Measurements from ENCODE around the gene HOXA11.

HOXA11 gene

DNA sequence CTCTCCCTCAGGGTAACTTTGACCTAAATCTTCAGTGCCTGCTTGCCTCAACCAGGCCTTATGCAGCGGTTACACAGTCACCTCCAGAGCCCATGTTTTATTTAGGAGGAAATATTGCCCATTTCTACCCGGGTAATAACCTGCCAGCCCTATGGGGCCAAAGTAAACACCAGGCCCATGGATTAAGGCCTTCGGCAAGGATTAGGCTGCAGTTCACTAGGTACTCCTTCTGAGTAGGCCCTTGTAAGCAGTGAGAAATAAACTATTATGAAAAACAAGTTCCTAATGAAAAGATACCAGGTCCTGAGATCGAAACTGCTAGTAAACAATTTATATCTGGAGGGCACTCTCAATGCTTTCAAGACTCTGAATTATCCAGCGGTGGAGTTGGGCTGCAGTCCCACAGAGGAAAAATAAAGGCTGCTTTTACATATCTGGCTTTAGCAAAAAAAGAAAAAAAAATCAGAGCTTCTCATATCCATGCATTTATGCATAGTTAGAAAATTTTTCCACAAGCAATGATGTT lies 7.2 kb downstream of the HOXA11 start:
- no peak overlapping the region for H3K27ac ChIP-seq (ENCODE audit: low read length)
- H3K27me3 ChIP-seq (ENCODE audit: control insufficient read depth, insufficient read depth, low read length) = peaks cover 98% of the 10 kb centered on the region
- WGBS (ENCODE audit: insufficient coverage, insufficient read length) = no CpG with 5 or more reads among the region's 5 CpGs
- no peaks in the 10 kb centered on the region for H3K9me3 ChIP-seq (ENCODE audit: control insufficient read depth, insufficient read depth, low read length)
- DNase-seq (ENCODE audit: low read depth, low spot score) = no peak
- H3K4me1 ChIP-seq (ENCODE audit: control insufficient read depth, insufficient read depth, low read length) = peaks cover 4% of the 10 kb centered on the region; the same call in 1 of the 2 replicates
- H3K4me3 ChIP-seq (ENCODE audit: low read length) = no peak overlapping the region
- H3K36me3 ChIP-seq (ENCODE audit: control insufficient read depth, insufficient read depth, low read length) = no peaks in the 10 kb centered on the region

DNA sequence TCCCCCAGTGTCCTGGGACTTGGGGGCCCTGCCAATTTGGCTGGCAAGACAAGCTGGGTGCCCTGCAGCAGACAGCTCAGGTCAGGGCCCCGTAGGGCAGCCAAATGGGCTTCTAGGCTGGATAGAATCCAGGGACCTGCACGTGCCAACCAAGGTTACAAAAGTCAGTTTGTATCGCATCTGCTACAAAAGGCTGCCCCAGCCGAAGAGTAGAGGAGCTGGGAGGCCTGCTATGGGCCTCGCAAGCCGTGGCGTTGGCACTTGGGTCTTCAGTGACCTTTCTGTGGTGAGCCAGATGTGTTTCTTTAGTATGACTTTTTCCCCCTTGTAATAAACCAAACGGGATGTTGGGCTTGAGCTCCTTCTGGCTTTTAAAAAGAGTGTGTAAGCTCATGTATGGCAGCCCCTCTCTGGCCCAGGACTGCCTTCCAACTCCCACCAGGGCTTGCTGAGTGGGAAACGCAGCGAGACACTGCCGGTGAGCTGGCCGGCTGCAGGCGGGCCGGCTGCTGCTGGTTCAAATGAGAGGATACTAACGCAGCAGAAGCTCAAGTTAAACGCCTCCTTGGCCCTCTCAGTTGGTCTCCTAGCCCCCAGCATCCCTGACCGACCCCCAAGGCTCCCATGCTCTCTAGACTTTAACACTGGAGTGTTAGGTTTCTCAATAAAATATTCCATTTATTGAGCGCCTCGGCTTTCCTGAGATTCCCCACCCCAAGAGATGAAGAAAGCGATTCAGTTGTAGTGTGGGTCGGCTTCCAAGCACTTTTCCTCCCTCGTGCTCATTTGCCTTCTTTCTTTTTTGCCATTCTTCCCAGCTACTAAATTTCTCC lies 7.9 kb downstream of the HOXA11 start:
- DNase-seq (ENCODE audit: low read depth, low spot score) = no peak
- Histone ChIP-seq H3K4me1 (ENCODE audit: control insufficient read depth, insufficient read depth, low read length) (peaks cover 4% of the 10 kb centered on the region; the same call in 1 of the 2 replicates), H3K4me3 (ENCODE audit: low read length) (no peak overlapping the region), H3K27me3 (ENCODE audit: control insufficient read depth, insufficient read depth, low read length) (peaks cover 98% of the 10 kb centered on the region), H3K9me3 (ENCODE audit: control insufficient read depth, insufficient read depth, low read length) (no peaks in the 10 kb centered on the region), H3K27ac (ENCODE audit: low read length) (no peak overlapping the region), H3K36me3 (ENCODE audit: control insufficient read depth, insufficient read depth, low read length) (no peaks in the 10 kb centered on the region)
- no CpG with 5 or more reads among the region's 22 CpGs for WGBS (ENCODE audit: insufficient coverage, insufficient read length)

DNA sequence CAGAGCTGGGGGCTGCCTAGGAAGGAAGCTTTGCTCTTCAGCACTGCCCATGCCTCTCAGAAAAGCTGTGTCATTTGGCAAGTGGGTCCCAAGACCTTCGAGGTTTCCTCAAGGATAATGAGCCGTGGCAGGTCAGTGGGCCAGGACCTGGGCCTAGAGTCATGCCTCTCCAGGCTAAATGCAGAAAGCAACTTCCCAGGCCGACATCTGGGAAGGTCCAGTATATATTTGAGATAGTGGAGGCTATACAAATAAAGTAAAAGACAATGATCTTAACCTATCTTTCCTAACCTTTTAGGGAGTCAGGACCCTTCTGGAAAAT lies 8.5 kb downstream of the HOXA11 start:
- peaks cover 98% of the 10 kb centered on the region for H3K27me3 ChIP-seq (ENCODE audit: control insufficient read depth, insufficient read depth, low read length)
- no peak for DNase-seq (ENCODE audit: low read depth, low spot score)
- no peak overlapping the region for H3K4me3 ChIP-seq (ENCODE audit: low read length)
- peaks cover 4% of the 10 kb centered on the region; the same call in 1 of the 2 replicates for H3K4me1 ChIP-seq (ENCODE audit: control insufficient read depth, insufficient read depth, low read length)
- H3K27ac ChIP-seq (ENCODE audit: low read length) = no peak overlapping the region
- H3K36me3 ChIP-seq (ENCODE audit: control insufficient read depth, insufficient read depth, low read length) = no peaks in the 10 kb centered on the region
- no peaks in the 10 kb centered on the region for H3K9me3 ChIP-seq (ENCODE audit: control insufficient read depth, insufficient read depth, low read length)
- WGBS (ENCODE audit: insufficient coverage, insufficient read length) = no CpG with 5 or more reads among the region's 3 CpGs

DNA sequence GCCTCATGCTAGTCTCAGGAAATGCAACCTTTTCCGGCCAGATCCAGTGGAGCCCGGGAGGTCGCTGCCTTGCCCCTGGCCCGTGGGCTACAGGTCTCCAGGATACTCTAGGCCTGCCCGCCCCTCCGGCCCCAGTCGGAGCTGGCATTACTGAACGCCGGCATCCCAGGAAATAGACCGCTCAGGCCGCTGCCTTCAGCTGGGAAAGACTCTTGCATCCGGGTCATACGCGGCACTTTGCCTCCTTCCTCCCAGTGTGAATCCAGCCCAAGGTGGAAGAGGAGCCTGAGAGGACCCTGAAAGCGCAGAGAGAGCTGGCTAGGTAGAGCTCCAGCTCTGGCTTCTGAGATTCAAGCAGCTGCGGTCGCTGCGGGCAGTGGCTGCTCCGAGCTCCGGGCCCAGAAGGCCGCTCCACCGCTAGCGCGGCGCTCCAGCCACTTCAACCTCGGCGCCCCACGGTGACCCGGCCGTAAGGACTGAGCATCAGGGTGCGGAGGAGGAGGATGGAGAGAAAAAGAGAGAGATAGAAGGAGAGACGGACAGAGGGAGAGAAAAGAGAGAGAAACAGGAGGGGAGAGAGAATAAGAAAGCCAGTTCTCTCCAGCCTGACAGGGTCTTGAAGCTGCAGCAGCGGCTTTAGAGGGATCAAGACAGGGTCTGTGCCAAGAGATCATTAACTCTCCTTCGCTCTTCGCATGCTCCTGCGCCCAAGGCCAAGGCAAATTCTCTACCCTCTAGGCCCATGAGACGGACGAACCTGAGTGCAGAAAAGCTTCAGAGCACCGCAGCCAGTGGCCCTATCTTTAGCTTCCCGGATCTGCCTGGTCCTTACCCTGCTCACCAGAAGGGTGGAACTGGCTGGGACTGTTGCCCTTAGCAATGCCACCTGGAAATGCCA lies 9.2 kb downstream of the HOXA11 start:
- no CpG with 5 or more reads among the region's 40 CpGs for WGBS (ENCODE audit: insufficient coverage, insufficient read length)
- H3K4me3 ChIP-seq (ENCODE audit: low read length) = no peak overlapping the region
- DNase-seq (ENCODE audit: low read depth, low spot score) = no peak
- H3K27ac ChIP-seq (ENCODE audit: low read length) = no peak overlapping the region
- H3K27me3 ChIP-seq (ENCODE audit: control insufficient read depth, insufficient read depth, low read length) = peaks cover 97% of the 10 kb centered on the region
- H3K4me1 ChIP-seq (ENCODE audit: control insufficient read depth, insufficient read depth, low read length) = peaks cover 4% of the 10 kb centered on the region; the same call in 1 of the 2 replicates
- no peaks in the 10 kb centered on the region for H3K9me3 ChIP-seq (ENCODE audit: control insufficient read depth, insufficient read depth, low read length)
- no peaks in the 10 kb centered on the region for H3K36me3 ChIP-seq (ENCODE audit: control insufficient read depth, insufficient read depth, low read length)

DNA sequence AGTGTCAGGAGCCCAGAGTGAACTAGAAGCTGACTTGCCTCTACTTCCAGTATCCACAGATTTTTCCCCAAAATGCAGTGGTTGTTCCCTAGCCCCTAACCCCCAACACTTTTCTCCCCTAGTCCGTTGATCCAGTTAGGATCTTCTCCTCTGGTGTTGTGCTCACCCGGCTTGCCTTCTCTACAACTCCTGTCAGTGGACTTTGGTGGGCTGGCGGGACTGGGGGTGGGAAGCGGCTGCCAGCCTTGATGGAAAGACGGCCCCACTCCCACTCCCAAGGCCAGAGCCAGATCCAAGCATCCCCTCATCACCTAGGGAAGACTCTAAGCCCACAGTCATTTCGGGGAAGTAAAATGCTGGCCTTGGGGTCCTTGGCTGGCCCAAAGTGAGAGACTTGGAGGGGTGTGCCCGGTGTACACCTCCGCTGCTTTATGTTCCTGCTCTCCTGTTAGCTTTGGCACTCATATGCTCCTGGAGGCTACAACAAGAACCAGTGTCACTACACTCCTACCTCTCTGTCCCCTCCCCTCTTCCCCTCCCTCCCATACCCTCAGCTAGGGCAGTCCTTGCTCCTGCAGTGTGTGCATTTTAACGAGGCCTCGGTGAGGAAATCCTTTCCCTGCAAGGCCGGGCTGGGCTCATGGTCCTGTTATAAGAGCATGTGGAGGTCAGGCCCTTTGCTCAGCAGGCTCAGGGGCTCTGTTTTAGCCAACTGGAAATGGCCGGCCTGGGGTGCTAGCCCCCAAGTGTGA lies 10.0 kb downstream of the HOXA11 start:
- H3K4me3 ChIP-seq (ENCODE audit: low read length) = no peak overlapping the region
- H3K9me3 ChIP-seq (ENCODE audit: control insufficient read depth, insufficient read depth, low read length) = no peaks in the 10 kb centered on the region
- no CpG with 5 or more reads among the region's 12 CpGs for WGBS (ENCODE audit: insufficient coverage, insufficient read length)
- peaks cover 92% of the 10 kb centered on the region for H3K27me3 ChIP-seq (ENCODE audit: control insufficient read depth, insufficient read depth, low read length)
- peaks cover 4% of the 10 kb centered on the region; the same call in 1 of the 2 replicates for H3K4me1 ChIP-seq (ENCODE audit: control insufficient read depth, insufficient read depth, low read length)
- DNase-seq (ENCODE audit: low read depth, low spot score) = no peak
- H3K36me3 ChIP-seq (ENCODE audit: control insufficient read depth, insufficient read depth, low read length) = no peaks in the 10 kb centered on the region
- no peak overlapping the region for H3K27ac ChIP-seq (ENCODE audit: low read length)

DNA sequence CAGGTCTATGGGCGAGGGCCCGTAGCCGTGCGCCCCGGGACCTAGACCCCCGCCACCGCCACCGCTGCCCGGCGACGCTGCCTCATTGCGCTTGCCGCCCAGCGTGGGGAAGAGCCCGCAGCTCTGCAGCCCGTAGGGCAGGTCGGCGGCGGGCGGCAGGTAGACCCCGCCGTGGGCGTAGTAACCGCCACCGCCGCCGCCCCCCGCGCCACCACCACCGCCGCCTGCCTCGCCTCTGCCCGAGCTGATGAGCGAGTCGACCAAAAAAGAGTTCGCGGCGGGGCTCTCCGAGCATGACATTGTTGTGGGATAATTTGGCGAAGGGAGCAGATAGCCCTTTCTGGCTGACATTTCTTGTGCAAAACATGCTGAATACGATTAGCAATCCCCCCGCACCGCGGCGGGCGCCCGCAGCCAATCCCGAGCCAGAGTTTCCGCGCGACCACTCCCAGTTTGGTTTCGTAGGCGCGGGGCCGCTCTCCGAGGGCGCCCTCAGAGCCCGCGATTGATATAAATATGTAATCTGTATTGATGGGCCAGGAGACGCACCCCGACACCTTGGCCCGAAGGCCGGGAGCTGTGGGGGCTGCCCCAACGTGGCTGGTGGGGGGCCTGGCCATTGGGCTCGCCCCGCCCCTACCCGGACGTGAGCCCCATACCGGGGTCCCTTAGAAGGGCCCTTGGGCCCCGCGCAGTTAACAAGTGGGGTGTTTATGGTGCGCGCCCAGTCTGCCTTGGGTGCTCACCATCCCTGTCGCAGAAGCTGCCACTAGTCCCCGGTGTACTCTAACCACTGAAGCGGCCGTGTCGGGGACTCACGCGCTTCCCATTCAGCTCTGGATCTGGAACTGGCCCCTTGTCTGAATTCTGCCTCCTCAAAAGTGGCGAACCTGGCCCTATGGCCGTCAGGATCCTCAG lies 10.8 kb downstream of the HOXA11 start, which contains the start of gene HOXA10:
HOXA10 (minus strand) TSS at position 365 of the 918 bp plus-strand sequence; CDS start at position 351, 14 bp downstream.
- peaks cover 4% of the 10 kb centered on the region; the same call in 1 of the 2 replicates for H3K4me1 ChIP-seq (ENCODE audit: control insufficient read depth, insufficient read depth, low read length)
- no peak within 1 kb of the TSS; the same call in 1 of the 2 replicates for H3K4me3 ChIP-seq (ENCODE audit: low read length)
- peaks cover 92% of the 10 kb centered on the region for H3K27me3 ChIP-seq (ENCODE audit: control insufficient read depth, insufficient read depth, low read length)
- no peaks in the 10 kb centered on the region for H3K9me3 ChIP-seq (ENCODE audit: control insufficient read depth, insufficient read depth, low read length)
- H3K27ac ChIP-seq (ENCODE audit: low read length) = no peak within 1 kb of the TSS
- DNase-seq (ENCODE audit: low read depth, low spot score) = no peak
- no peaks in the 10 kb centered on the region for H3K36me3 ChIP-seq (ENCODE audit: control insufficient read depth, insufficient read depth, low read length)
- WGBS (ENCODE audit: insufficient coverage, insufficient read length) = no CpG with 5 or more reads among the region's 82 CpGs

DNA sequence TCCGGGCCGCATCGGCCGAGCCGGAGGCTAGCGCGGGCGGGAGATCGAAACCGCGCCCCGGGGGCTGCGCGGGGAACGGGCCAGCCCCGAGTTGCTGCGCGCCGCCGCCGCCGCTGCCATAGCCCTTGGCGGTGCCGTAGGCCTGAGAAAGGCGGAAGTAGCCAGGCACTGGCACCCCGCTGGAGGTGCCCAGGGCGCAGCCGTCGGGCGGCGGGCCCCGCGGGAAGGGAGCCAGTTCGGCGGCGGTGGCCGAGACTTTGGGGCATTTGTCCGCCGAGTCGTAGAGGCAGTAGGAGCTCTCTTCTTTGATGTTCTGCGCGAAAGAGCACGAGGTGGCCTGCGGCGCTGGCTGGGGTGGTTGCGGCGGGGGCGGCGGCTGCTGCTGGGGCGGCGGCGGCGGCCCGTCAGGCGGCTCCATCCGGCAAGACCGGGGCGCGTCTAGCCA lies 11.5 kb downstream of the HOXA11 start:
- Histone ChIP-seq H3K36me3 (ENCODE audit: control insufficient read depth, insufficient read depth, low read length) (no peaks in the 10 kb centered on the region), H3K27me3 (ENCODE audit: control insufficient read depth, insufficient read depth, low read length) (peaks cover 92% of the 10 kb centered on the region), H3K4me3 (ENCODE audit: low read length) (no peak overlapping the region; the same call in 1 of the 2 replicates), H3K9me3 (ENCODE audit: control insufficient read depth, insufficient read depth, low read length) (no peaks in the 10 kb centered on the region), H3K27ac (ENCODE audit: low read length) (no peak overlapping the region), H3K4me1 (ENCODE audit: control insufficient read depth, insufficient read depth, low read length) (peaks cover 4% of the 10 kb centered on the region; the same call in 1 of the 2 replicates)
- DNase-seq (ENCODE audit: low read depth, low spot score) = no peak
- no CpG with 5 or more reads among the region's 59 CpGs for WGBS (ENCODE audit: insufficient coverage, insufficient read length)

DNA sequence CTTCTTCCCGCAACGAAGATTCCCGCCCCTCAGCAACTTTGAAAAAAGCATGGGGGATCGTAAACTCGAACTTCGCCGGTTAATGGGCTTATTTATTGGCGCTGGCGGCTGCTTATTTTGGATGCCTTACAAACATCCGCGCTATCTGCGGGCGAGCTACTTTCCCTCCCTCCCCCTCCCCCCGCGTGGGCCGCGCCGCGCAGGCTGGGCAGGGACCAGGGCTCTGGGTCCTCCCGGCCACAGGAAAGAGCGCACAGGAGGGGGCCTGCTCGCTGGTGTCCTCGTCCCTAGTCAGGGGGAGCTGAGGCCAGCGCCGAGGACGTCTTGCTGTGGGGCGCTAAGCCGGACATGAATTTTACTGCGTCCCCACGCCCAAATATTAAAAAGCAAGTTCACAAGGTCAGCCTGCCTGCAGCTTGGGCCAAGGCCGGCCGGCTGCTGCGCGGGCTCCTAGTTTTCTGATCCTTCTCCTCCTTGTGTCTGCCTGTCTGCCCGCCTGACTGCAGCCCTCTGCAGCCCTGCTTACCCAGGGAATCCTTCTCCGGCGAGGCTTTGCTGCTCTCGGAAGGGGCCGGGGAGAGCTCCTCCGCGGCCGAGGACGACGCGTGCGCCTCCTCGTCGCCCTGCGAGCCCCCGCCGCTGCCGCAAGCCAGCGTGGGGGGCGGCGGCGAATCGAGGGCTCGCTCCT lies 12.1 kb downstream of the HOXA11 start:
- no peaks in the 10 kb centered on the region for H3K9me3 ChIP-seq (ENCODE audit: control insufficient read depth, insufficient read depth, low read length)
- no peaks in the 10 kb centered on the region for H3K36me3 ChIP-seq (ENCODE audit: control insufficient read depth, insufficient read depth, low read length)
- H3K4me1 ChIP-seq (ENCODE audit: control insufficient read depth, insufficient read depth, low read length) = peaks cover 4% of the 10 kb centered on the region; the same call in 1 of the 2 replicates
- H3K27me3 ChIP-seq (ENCODE audit: control insufficient read depth, insufficient read depth, low read length) = peaks cover 92% of the 10 kb centered on the region
- no peak overlapping the region for H3K4me3 ChIP-seq (ENCODE audit: low read length)
- H3K27ac ChIP-seq (ENCODE audit: low read length) = no peak overlapping the region
- no peak for DNase-seq (ENCODE audit: low read depth, low spot score)
- WGBS (ENCODE audit: insufficient coverage, insufficient read length) = no CpG with 5 or more reads among the region's 58 CpGs

DNA sequence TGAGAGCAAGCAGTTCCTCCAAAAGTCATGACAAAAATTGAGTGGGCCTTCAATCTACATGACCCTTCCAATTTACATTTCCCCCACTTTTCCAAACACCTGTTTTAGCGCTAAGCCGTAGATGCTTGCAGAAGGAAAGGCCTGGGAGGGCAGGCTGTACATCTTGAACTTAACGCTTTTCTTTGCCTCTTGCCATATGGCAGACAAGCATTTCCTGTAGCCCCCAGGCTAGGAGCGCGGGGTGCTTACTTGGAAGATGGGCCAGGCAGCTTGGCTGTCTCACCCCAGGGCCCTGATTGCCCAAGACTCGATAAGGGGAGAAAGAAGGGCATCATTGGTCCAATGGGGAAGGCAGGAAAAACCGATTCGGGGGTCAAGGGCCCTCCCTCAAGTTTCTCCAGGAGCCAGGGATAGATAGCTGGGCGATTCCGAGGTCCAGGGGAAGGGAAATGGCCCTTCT lies 12.7 kb downstream of the HOXA11 start:
- Histone ChIP-seq H3K27me3 (ENCODE audit: control insufficient read depth, insufficient read depth, low read length) (peaks cover 92% of the 10 kb centered on the region), H3K4me3 (ENCODE audit: low read length) (no peak overlapping the region), H3K36me3 (ENCODE audit: control insufficient read depth, insufficient read depth, low read length) (no peaks in the 10 kb centered on the region), H3K9me3 (ENCODE audit: control insufficient read depth, insufficient read depth, low read length) (no peaks in the 10 kb centered on the region), H3K27ac (ENCODE audit: low read length) (no peak overlapping the region), H3K4me1 (ENCODE audit: control insufficient read depth, insufficient read depth, low read length) (peaks cover 4% of the 10 kb centered on the region; the same call in 1 of the 2 replicates)
- no peak for DNase-seq (ENCODE audit: low read depth, low spot score)
- no CpG with 5 or more reads among the region's 10 CpGs for WGBS (ENCODE audit: insufficient coverage, insufficient read length)
